SK-N-SH (cell line): ENCODE results near the gene CCR6. TPM values are rescaled to one million over a fixed set of nuclear protein-coding genes. Genes with fewer than 3 reads are reported as not detected.

Source experiments
- CTCF ChIA-PET: fragments of 300-600, 350-600 bp; formaldehyde crosslinking; extraction: SDS; loops from one replicate; lab custom pipeline; 2021; lab: Yijun Ruan, JAX
- POLR2A ChIA-PET: fragments of 350-600 bp; sonication (Branson Sonifier 250); formaldehyde crosslinking; extraction: SDS; loops from one replicate; lab custom pipeline; 2020; ENCODE audit warnings: antibody characterized with exemption, inconsistent platforms; lab: Yijun Ruan, JAX
- DNase-seq: peaks from one replicate; pipeline ENCODE4 v3.0.0; 2012
- H2AFZ ChIP-seq: fragments of 200-600 bp; sonication (generic); 2 replicates; pipeline ENCODE4 v1.8.1; 2016; ENCODE audit warnings: antibody characterized with exemption, mild to moderate bottlenecking, low read depth
- H3F3A ChIP-seq: fragments of 200-600 bp; sonication (generic); replicated peaks from 2 replicates; pipeline ENCODE3; 2016; ENCODE audit warnings: antibody characterized with exemption, mild to moderate bottlenecking; ENCODE audit not compliant: insufficient read depth
- H3K27ac ChIP-seq, 2 experiments: fragments of 200-500 bp in 1 of 2; fragments of 200-600 bp in 1 of 2; sonication (Bioruptor generic) in 1 of 2; sonication (generic), shearing (Covaris generic) in 1 of 2; 2 replicates each; pipeline versions ENCODE4 v1.5.1 to v1.6.1; 2014 to 2016; ENCODE audit warnings: low read depth in 2 of 2, inconsistent platforms in 1 of 2, low read length in 1 of 2, mild to moderate bottlenecking in 1 of 2, mixed read lengths in 1 of 2
- H3K27me3 ChIP-seq: fragments of 200-600 bp; sonication (generic), shearing (Covaris generic); 2 replicates; pipeline ENCODE4 v1.6.1; 2016; ENCODE audit warnings: mixed run types; ENCODE audit not compliant: insufficient read depth
- H3K36me3 ChIP-seq, 2 experiments: fragments of 200-500 bp in 1 of 2; fragments of 200-600 bp in 1 of 2; sonication (Bioruptor generic) in 1 of 2; sonication (generic) in 1 of 2; replicated peaks in 1 of 2; 2 replicates each; pipeline versions ENCODE3 to v1.5.1; 2014 to 2016; ENCODE audit warnings: low read length in 1 of 2, mild to moderate bottlenecking in 1 of 2; ENCODE audit not compliant: insufficient read depth in 2 of 2, control insufficient read depth in 1 of 2
- H3K4me1 ChIP-seq, 2 experiments: fragments of 200-500 bp in 1 of 2; fragments of 200-600 bp in 1 of 2; sonication (Bioruptor generic) in 1 of 2; sonication (generic), shearing (Covaris generic) in 1 of 2; 2 replicates each; pipeline versions ENCODE4 v1.5.1 to v1.6.1; 2014 to 2016; ENCODE audit warnings: low read depth in 1 of 2, low read length in 1 of 2, mixed run types in 1 of 2; ENCODE audit not compliant: insufficient read depth in 2 of 2, control insufficient read depth in 1 of 2
- H3K4me2 ChIP-seq: fragments of 200-600 bp; sonication (generic), shearing (Covaris generic); 2 replicates; pipeline ENCODE4 v1.6.1; 2017; ENCODE audit warnings: mixed run types
- H3K4me3 ChIP-seq, 2 experiments: fragments of 200-500 bp in 1 of 2; fragments of 200-600 bp in 1 of 2; sonication (Bioruptor generic) in 1 of 2; sonication (generic), shearing (Covaris generic) in 1 of 2; 2 replicates each; pipeline versions ENCODE4 v1.5.1 to v1.8.1; 2014 to 2016; ENCODE audit warnings: low read depth in 2 of 2, inconsistent platforms in 1 of 2, low read length in 1 of 2, mild to moderate bottlenecking in 1 of 2, mixed read lengths in 1 of 2, moderate library complexity in 1 of 2
- H3K79me2 ChIP-seq: fragments of 200-600 bp; sonication (generic); 2 replicates; pipeline ENCODE4 v1.8.1; 2017; ENCODE audit warnings: mild to moderate bottlenecking; ENCODE audit not compliant: insufficient read depth
- H3K9ac ChIP-seq: fragments of 200-600 bp; sonication (generic); 2 replicates; pipeline ENCODE4 v1.6.1; 2017; ENCODE audit warnings: mixed run types
- H3K9me2 ChIP-seq: fragments of 200-600 bp; sonication (generic); 2 replicates; pipeline ENCODE4 v1.6.1; 2017; ENCODE audit warnings: mixed run types
- H3K9me3 ChIP-seq: fragments of 200-600 bp; sonication (generic); 2 replicates; pipeline ENCODE4 v1.6.1; 2017; ENCODE audit warnings: mixed run types, mild to moderate bottlenecking, moderate library complexity
- H4K20me1 ChIP-seq: fragments of 200-600 bp; sonication (generic); 2 replicates; pipeline ENCODE4 v1.6.1; 2017; ENCODE audit warnings: mild to moderate bottlenecking, mixed run types; ENCODE audit not compliant: insufficient read depth
- CTCF ChIP-seq: fragments of 200-600 bp; sonication (generic); IDR thresholded peaks from 2 replicates; pipeline ENCODE4 v1.6.1; 2017; ENCODE audit warnings: antibody characterized with exemption, mild to moderate bottlenecking, moderate library complexity
- EP300 ChIP-seq, 2 experiments: IDR thresholded peaks; 2 replicates each; pipeline versions ENCODE4 v1.4.0 to v1.6.1; 2012; ENCODE audit warnings: borderline replicate concordance in 1 of 2, low read depth in 1 of 2, low read length in 1 of 2
- EZH2phosphoT487 ChIP-seq: fragments of 200-600 bp; sonication (generic); IDR thresholded peaks from 2 replicates; pipeline ENCODE4 v1.6.1; 2017; ENCODE audit warnings: low read depth, mixed run types, mild to moderate bottlenecking, antibody characterized with exemption, moderate library complexity, borderline replicate concordance
- FOSL2 ChIP-seq: IDR thresholded peaks from 2 replicates; pipeline ENCODE4 v1.4.0; 2012; ENCODE audit warnings: low read depth, mild to moderate bottlenecking, moderate library complexity, borderline replicate concordance
- FOXJ3 ChIP-seq: sonication (generic); formaldehyde crosslinking; IDR thresholded peaks from 2 replicates; pipeline ENCODE4 v1.5.1; 2020; ENCODE audit warnings: mild to moderate bottlenecking, missing genetic modification reagents
- GATA2 ChIP-seq: sonication (generic); formaldehyde crosslinking; IDR thresholded peaks from 2 replicates; pipeline ENCODE4 v1.5.0; 2020; ENCODE audit warnings: mild to moderate bottlenecking, missing genetic modification reagents
- IRF3 ChIP-seq: fragments of 150-350 bp; IDR thresholded peaks from 2 replicates; pipeline ENCODE4 v1.6.1; 2016; ENCODE audit warnings: mild to moderate bottlenecking, low read depth, low read length
- MEF2A ChIP-seq: IDR thresholded peaks from 2 replicates; pipeline ENCODE4 v1.4.0; 2012; ENCODE audit warnings: low read depth, borderline replicate concordance
- NRF1 ChIP-seq: IDR thresholded peaks from 2 replicates; pipeline ENCODE4 v1.6.1; 2012; ENCODE audit warnings: low read depth, mild to moderate bottlenecking, low read length
- PBX3 ChIP-seq: IDR thresholded peaks from 2 replicates; pipeline ENCODE4; 2012
- RAD21 ChIP-seq: IDR thresholded peaks from 2 replicates; pipeline ENCODE4 v1.6.1; 2012; ENCODE audit warnings: mild to moderate bottlenecking, low read length
- RCOR1 ChIP-seq: fragments of 150-350 bp; IDR thresholded peaks from 2 replicates; pipeline ENCODE4 v1.6.1; 2017; ENCODE audit warnings: antibody characterized with exemption, low read length
- RXRA ChIP-seq: IDR thresholded peaks from 2 replicates; pipeline ENCODE4 v1.4.0; 2012; ENCODE audit warnings: low read depth, mild to moderate bottlenecking, borderline replicate concordance
- SIN3A ChIP-seq: IDR thresholded peaks from 2 replicates; pipeline ENCODE4 v1.6.1; 2012; ENCODE audit warnings: low read depth, mild to moderate bottlenecking, low read length, moderate library complexity, borderline replicate concordance
- TAF1 ChIP-seq: IDR thresholded peaks from 2 replicates; pipeline ENCODE4 v1.6.1; 2012; ENCODE audit warnings: low read depth, mild to moderate bottlenecking, low read length, moderate library complexity, borderline replicate concordance
- TCF12 ChIP-seq: IDR thresholded peaks from 2 replicates; pipeline ENCODE4 v1.4.0; 2012
- TEAD4 ChIP-seq: IDR thresholded peaks from 2 replicates; pipeline ENCODE4 v1.4.0; 2012; ENCODE audit warnings: mild to moderate bottlenecking, borderline replicate concordance; ENCODE audit not compliant: insufficient read depth
- USF2 ChIP-seq: fragments of 150-350 bp; IDR thresholded peaks from 2 replicates; pipeline ENCODE4 v1.6.1; 2017; ENCODE audit warnings: antibody characterized with exemption, low read length, low read depth, borderline replicate concordance
- YY1 ChIP-seq: IDR thresholded peaks from 2 replicates; pipeline ENCODE4 v1.4.0; 2012; ENCODE audit warnings: low read depth, mild to moderate bottlenecking
- WGBS: methylation state at CpG from one replicate; pipeline ENCODE4 v1.1.6; 2017; ENCODE audit warnings: low lambda C conversion rate; 5-methylcytosine and 5-hydroxymethylcytosine counted together
- polyA plus RNA-seq, 3 experiments: library from polyadenylated mRNA; depleted of rRNA; stranded (reverse); fragments of >200 nt; gene quantifications; 2 replicates each; pipeline ENCODE4 v1.2.3, GENCODE V29; 2012

Gene CCR6
- polyA plus RNA-seq, 1 of the 3 experiments (the other 2 are of a cell fraction), result not detected

GRCh38 chr6:167097770-167098169 is 25.1 kb upstream of the CCR6 start (continued):
- TF ChIP-seq EP300 (IDR thresholded peaks at IDR 0.05; ENCODE audit: borderline replicate concordance in 1 of 2, low read depth in 1 of 2, low read length in 1 of 2) (no peak), RAD21 (no peak)
- TF ChIP-seq, all 33 proteins: peak for 0

- Histone ChIP-seq H3K9me3 (no peaks in the 10 kb centered on the region), H3K79me2 (no peaks in the 10 kb centered on the region), H3K4me3 (no peak overlapping the region), H4K20me1 (no peaks in the 10 kb centered on the region), H2AFZ (no peak overlapping the region), H3K4me1 (no peaks in the 10 kb centered on the region), H3K4me2 (no peak overlapping the region), H3K9ac (no peak overlapping the region), H3F3A (no peaks in the 10 kb centered on the region), H3K27ac (no peak overlapping the region), H3K9me2 (no peaks in the 10 kb centered on the region), H3K27me3 (no peaks in the 10 kb centered on the region), H3K36me3 (no peaks in the 10 kb centered on the region)
- DNase-seq, result no peak
- CTCF ChIA-PET, result no interaction called here
- POLR2A ChIA-PET, result no interaction called here
- TF ChIP-seq GATA2 (no peak), FOXJ3 (CRISPR knock-in tag) (no peak), YY1 (no peak), IRF3 (no peak), RXRA (no peak), FOSL2 (no peak), NRF1 (no peak)
- WGBS, result 43% methylated on average over 4 of the region's 4 CpGs
These were observed 24.1 kb upstream of the CCR6 start for GRCh38 chr6:167098825-167099225.

GRCh38 chr6:167099707-167100106 is 23.2 kb upstream of the CCR6 start:
- ChIA-PET CTCF (no interaction called here), POLR2A (no interaction called here)
- H3K9me3 ChIP-seq, result no peaks in the 10 kb centered on the region
- no peaks in the 10 kb centered on the region for H3K9me2 ChIP-seq
- H3K36me3 ChIP-seq, result no peaks in the 10 kb centered on the region
- H3F3A ChIP-seq, result no peaks in the 10 kb centered on the region
- H3K27me3 ChIP-seq, result no peaks in the 10 kb centered on the region
- H4K20me1 ChIP-seq, result no peaks in the 10 kb centered on the region
- no peak overlapping the region for H3K4me3 ChIP-seq
- no peak overlapping the region for H3K4me2 ChIP-seq
- no peak overlapping the region for H3K9ac ChIP-seq
- 65% methylated on average over 8 of the region's 8 CpGs for WGBS
- H3K79me2 ChIP-seq, result no peaks in the 10 kb centered on the region
- H3K27ac ChIP-seq, result no peak overlapping the region
- H3K4me1 ChIP-seq, result no peaks in the 10 kb centered on the region
- H2AFZ ChIP-seq, result no peak overlapping the region
- no peak for DNase-seq
- TF ChIP-seq TAF1 (no peak), TCF12 (no peak), NRF1 (no peak), PBX3 (no peak), EZH2phosphoT487 (no peak), TEAD4 (no peak), RCOR1 (no peak), EP300 (IDR thresholded peaks at IDR 0.05; ENCODE audit: borderline replicate concordance in 1 of 2, low read depth in 1 of 2, low read length in 1 of 2) (no peak), SIN3A (no peak), CTCF (no peak), USF2 (no peak), IRF3 (no peak), MEF2A (no peak)
